HEK293 (cell line): ENCODE results near the gene PCBP1.

Experiments used
- RBAK ChIP-seq: fragments of 450-650 bp; formaldehyde crosslinking; IDR thresholded peaks from 2 replicates; pipeline ENCODE4 v1.5.1; 2016; ENCODE audit warnings: missing biosample characterization, missing genetic modification characterization
- ZNF133 ChIP-seq: fragments of 450-650 bp; formaldehyde crosslinking; IDR thresholded peaks from 2 replicates; pipeline ENCODE4 v1.5.1; 2016; ENCODE audit warnings: missing biosample characterization, missing genetic modification characterization
- ZNF155 ChIP-seq: fragments of 450-650 bp; formaldehyde crosslinking; IDR thresholded peaks from 2 replicates; pipeline ENCODE4 v1.5.1; 2016; ENCODE audit warnings: missing biosample characterization, missing genetic modification characterization
- ZNF701 ChIP-seq: fragments of 450-650 bp; formaldehyde crosslinking; IDR thresholded peaks from 2 replicates; pipeline ENCODE4 v1.5.1; 2016; ENCODE audit warnings: missing biosample characterization, missing genetic modification characterization
- ZNF776 ChIP-seq: fragments of 450-650 bp; formaldehyde crosslinking; IDR thresholded peaks from 2 replicates; pipeline ENCODE4 v1.5.0; 2017; ENCODE audit warnings: missing biosample characterization, missing genetic modification characterization, borderline replicate concordance
- ZNF785 ChIP-seq: fragments of 450-650 bp; formaldehyde crosslinking; IDR thresholded peaks from 2 replicates; pipeline ENCODE4 v1.5.1; 2016; ENCODE audit warnings: missing biosample characterization, missing genetic modification characterization

GRCh38 chr2:70084973-70085710 is 2.1 kb upstream of the PCBP1 start:
- TF ChIP-seq ZNF701 (tag by site-specific recombination) (no peak), ZNF155 (no peak), RBAK (tag by site-specific recombination) (no peak), ZNF133 (tag by site-specific recombination) (no peak), ZNF785 (tag by site-specific recombination) (no peak), ZNF776 (tag by site-specific recombination) (no peak)
